OCI-LY3 (cell line): Measurements from ENCODE around the gene SORCS3.

ENCODE experiments used
- H2AFZ ChIP-seq: fragments of 200-600, 300-600 bp; shearing (Covaris generic); 2 replicates; pipeline ENCODE4 v1.6.0; 2014; ENCODE audit warnings: antibody characterized with exemption, low read depth, low read length
- H3K27ac ChIP-seq: fragments of 200-600, 300-600 bp; sonication (generic); 2 replicates; pipeline ENCODE4 v1.5.1; 2014; ENCODE audit warnings: mild to moderate bottlenecking, low read length, moderate library complexity, mixed read lengths
- H3K27me3 ChIP-seq: fragments of 200-600, 300-600 bp; sonication (generic); 2 replicates; pipeline ENCODE4 v1.6.1; 2014; ENCODE audit warnings: low read depth, low read length, mixed read lengths
- H3K36me3 ChIP-seq: fragments of 200-600, 300-600 bp; sonication (generic); replicated peaks from 2 replicates; pipeline ENCODE3; 2014; ENCODE audit warnings: low read depth, low read length, mixed read lengths
- H3K4me1 ChIP-seq: fragments of 300-600, 200-600 bp; sonication (generic); 2 replicates; pipeline ENCODE4 v1.6.1; 2014; ENCODE audit warnings: low read length, mixed read lengths
- H3K4me2 ChIP-seq: fragments of 200-600, 300-600 bp; sonication (generic); 2 replicates; pipeline ENCODE4 v1.6.1; 2014; ENCODE audit warnings: low read length, mixed read lengths
- H3K4me3 ChIP-seq: fragments of 300-600, 200-600 bp; sonication (generic); 2 replicates; pipeline ENCODE4 v1.5.1; 2014; ENCODE audit warnings: antibody characterized with exemption, mild to moderate bottlenecking, low read length, moderate library complexity
- H3K79me2 ChIP-seq: fragments of 300-600, 200-600 bp; shearing (Covaris generic); 2 replicates; pipeline ENCODE4 v1.6.1; 2014; ENCODE audit warnings: mild to moderate bottlenecking, low read length, mixed read lengths
- H3K9ac ChIP-seq: fragments of 300-600, 200-600 bp; shearing (Covaris generic); 2 replicates; pipeline ENCODE4 v1.6.0; 2014; ENCODE audit warnings: mild to moderate bottlenecking, low read length, moderate library complexity
- H3K9me3 ChIP-seq: fragments of 200-600, 300-600 bp; shearing (Covaris generic); 2 replicates; pipeline ENCODE4 v1.6.1; 2014; ENCODE audit warnings: low read length, mixed read lengths; ENCODE audit not compliant: insufficient read depth
- H4K20me1 ChIP-seq: fragments of 200-600, 300-600 bp; sonication (generic); 2 replicates; pipeline ENCODE4 v1.6.1; 2016; ENCODE audit warnings: low read length, mixed read lengths; ENCODE audit not compliant: insufficient read depth
- EZH2phosphoT487 ChIP-seq: fragments of 200-600 bp; shearing (Covaris generic); IDR thresholded peaks from 2 replicates; pipeline ENCODE4 v1.6.1; 2018; ENCODE audit warnings: antibody characterized with exemption, mixed run types, low read depth
- TF ChIP-seq, protein P1 (sequence below): fragments of 200-600, 300-600 bp; sonication (generic); IDR thresholded peaks from 2 replicates; pipeline ENCODE4 v1.5.1; 2014; ENCODE audit warnings: antibody characterized with exemption, low read length, low read depth

The SORCS3 gene

DNA sequence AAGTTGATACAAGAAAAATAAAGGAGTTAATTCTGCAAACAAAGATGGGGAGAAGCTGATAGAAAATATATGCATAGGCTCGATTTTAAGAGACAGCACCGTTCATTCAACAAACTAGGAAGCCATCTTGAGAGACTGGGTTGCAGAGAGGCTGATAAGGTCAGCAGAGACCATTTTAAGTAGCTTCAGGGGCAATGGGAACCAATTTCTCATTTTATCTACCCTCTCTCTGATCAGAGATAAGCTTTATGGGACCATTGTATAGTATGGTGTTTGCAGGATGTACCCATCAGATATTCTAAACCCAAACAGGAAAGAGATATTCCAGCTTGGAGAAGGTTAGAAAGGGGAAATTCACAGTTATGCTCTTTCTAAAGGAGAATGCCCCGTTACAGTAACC is 499.5 kb downstream of the SORCS3 start:
- Histone ChIP-seq H3K9me3 (no peaks in the 10 kb centered on the region), H3K4me3 (no peak overlapping the region), H2AFZ (no peak overlapping the region), H3K9ac (no peak overlapping the region), H3K36me3 (no peaks in the 10 kb centered on the region), H3K4me1 (no peaks in the 10 kb centered on the region), H3K79me2 (no peaks in the 10 kb centered on the region), H3K4me2 (no peak overlapping the region), H3K27ac (no peak overlapping the region), H4K20me1 (no peaks in the 10 kb centered on the region), H3K27me3 (no peaks in the 10 kb centered on the region)
- TF ChIP-seq EZH2phosphoT487, result no peak
- TF ChIP-seq, protein P1, sequence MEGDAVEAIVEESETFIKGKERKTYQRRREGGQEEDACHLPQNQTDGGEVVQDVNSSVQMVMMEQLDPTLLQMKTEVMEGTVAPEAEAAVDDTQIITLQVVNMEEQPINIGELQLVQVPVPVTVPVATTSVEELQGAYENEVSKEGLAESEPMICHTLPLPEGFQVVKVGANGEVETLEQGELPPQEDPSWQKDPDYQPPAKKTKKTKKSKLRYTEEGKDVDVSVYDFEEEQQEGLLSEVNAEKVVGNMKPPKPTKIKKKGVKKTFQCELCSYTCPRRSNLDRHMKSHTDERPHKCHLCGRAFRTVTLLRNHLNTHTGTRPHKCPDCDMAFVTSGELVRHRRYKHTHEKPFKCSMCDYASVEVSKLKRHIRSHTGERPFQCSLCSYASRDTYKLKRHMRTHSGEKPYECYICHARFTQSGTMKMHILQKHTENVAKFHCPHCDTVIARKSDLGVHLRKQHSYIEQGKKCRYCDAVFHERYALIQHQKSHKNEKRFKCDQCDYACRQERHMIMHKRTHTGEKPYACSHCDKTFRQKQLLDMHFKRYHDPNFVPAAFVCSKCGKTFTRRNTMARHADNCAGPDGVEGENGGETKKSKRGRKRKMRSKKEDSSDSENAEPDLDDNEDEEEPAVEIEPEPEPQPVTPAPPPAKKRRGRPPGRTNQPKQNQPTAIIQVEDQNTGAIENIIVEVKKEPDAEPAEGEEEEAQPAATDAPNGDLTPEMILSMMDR, result no peak

DNA sequence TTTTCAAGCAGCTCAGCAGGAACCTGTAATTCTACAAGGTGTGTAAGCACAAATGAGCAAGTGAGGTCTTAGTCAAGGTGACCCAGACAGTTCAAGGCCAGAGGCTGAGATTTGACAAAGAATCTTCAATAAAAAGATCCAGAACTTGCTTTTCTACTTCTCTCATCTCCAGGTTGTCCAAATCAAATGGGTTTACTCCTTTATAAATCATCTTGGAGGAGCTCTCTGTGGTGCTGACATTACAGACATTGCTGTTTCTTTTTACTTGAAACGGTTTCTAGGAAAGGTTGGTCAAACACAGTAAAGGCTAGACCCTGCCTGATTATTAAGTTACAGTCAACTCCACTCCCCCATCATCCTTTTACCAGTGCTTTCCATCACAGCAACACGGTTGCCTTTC is 504.6 kb downstream of the SORCS3 start:
- H3K4me2 ChIP-seq, result no peak overlapping the region
- H4K20me1 ChIP-seq, result no peaks in the 10 kb centered on the region
- no peak overlapping the region for H3K9ac ChIP-seq
- H3K4me1 ChIP-seq, result no peaks in the 10 kb centered on the region
- H3K79me2 ChIP-seq, result no peaks in the 10 kb centered on the region
- TF ChIP-seq, protein P1, result no peak
- TF ChIP-seq EZH2phosphoT487, result no peak
- H3K36me3 ChIP-seq, result no peaks in the 10 kb centered on the region
- H3K27ac ChIP-seq, result no peak overlapping the region
- H3K9me3 ChIP-seq, result no peaks in the 10 kb centered on the region
- H2AFZ ChIP-seq, result no peak overlapping the region
- no peaks in the 10 kb centered on the region for H3K27me3 ChIP-seq
- no peak overlapping the region for H3K4me3 ChIP-seq

DNA sequence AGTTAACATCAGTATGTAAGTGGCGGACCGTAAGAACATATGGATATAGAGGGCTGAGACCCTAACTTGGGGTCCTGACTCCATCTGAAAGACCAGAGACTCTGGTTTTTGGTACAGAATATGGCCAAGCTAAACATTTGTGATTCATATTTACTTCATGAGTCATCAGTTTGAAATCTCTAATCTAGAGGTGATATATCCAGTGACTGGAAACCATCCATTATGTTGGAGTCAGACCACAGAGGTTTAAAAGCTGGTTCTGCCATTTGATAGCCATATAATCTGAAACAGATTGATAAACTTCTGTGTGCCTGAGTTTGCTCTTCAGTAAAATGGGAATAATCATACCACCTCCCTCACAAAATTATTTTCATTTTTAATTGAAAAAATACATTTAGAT is 505.3 kb downstream of the SORCS3 start:
- H3K9me3 ChIP-seq, result no peaks in the 10 kb centered on the region

DNA sequence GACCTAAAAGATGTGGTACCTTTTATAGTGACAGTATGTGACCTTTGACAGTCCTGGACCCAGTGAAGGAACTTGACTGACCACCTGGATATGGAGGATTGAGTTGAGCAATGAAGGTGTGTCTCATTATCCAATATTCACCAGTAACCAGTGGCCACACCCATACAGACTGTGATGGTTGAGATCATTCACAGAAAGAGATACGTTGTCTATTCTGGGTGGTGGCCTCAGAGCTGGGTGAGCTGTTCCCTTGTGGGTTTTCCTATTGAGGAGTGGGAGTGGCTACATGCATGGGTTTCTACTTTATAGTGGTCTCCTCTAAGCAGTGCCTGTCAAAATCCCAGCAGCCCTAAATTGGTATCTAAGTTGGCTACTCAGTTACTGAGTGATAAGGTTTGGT is 507.4 kb downstream of the SORCS3 start:
- TF ChIP-seq EZH2phosphoT487, result no peak
- TF ChIP-seq, protein P1, result no peak
- no peak overlapping the region for H3K4me3 ChIP-seq
- H3K4me2 ChIP-seq, result no peak overlapping the region
- H4K20me1 ChIP-seq, result no peaks in the 10 kb centered on the region
- no peak overlapping the region for H3K27ac ChIP-seq
- no peaks in the 10 kb centered on the region for H3K9me3 ChIP-seq
- H3K36me3 ChIP-seq, result no peaks in the 10 kb centered on the region
- no peak overlapping the region for H3K9ac ChIP-seq
- no peaks in the 10 kb centered on the region for H3K4me1 ChIP-seq
- no peaks in the 10 kb centered on the region for H3K27me3 ChIP-seq
- H2AFZ ChIP-seq, result no peak overlapping the region
- no peaks in the 10 kb centered on the region for H3K79me2 ChIP-seq

More for the DNA sequence above, 505.3 kb downstream of the SORCS3 start:
- no peak overlapping the region for H3K4me2 ChIP-seq
- H4K20me1 ChIP-seq, result no peaks in the 10 kb centered on the region
- H3K9ac ChIP-seq, result no peak overlapping the region
- no peak overlapping the region for H3K4me3 ChIP-seq
- no peak for TF ChIP-seq EZH2phosphoT487
- TF ChIP-seq, protein P1, result no peak
- no peaks in the 10 kb centered on the region for H3K27me3 ChIP-seq
- H3K79me2 ChIP-seq, result no peaks in the 10 kb centered on the region
- no peak overlapping the region for H2AFZ ChIP-seq
- H3K4me1 ChIP-seq, result no peaks in the 10 kb centered on the region
- H3K36me3 ChIP-seq, result no peaks in the 10 kb centered on the region
- no peak overlapping the region for H3K27ac ChIP-seq
